IPS-20b (cell line): Measurements from ENCODE around the gene CALN1.

Source experiments
- H3K27ac ChIP-seq: one replicate; pipeline ENCODE4 v1.5.1; 2013; ENCODE audit warnings: low read length
- H3K27me3 ChIP-seq: 2 replicates; pipeline ENCODE4 v1.6.1; 2013; ENCODE audit warnings: mild to moderate bottlenecking, low read length, inconsistent platforms; ENCODE audit not compliant: insufficient read depth
- H3K36me3 ChIP-seq: 2 replicates; pipeline ENCODE4 v1.6.1; 2013; ENCODE audit warnings: low read depth, mild to moderate bottlenecking, inconsistent platforms, low read length, moderate library complexity; ENCODE audit not compliant: insufficient read depth
- H3K4me1 ChIP-seq: 2 replicates; pipeline ENCODE4 v1.6.1; 2013; ENCODE audit warnings: mild to moderate bottlenecking, control low read depth, inconsistent platforms, low read length, moderate library complexity; ENCODE audit not compliant: insufficient read depth
- H3K4me3 ChIP-seq: 2 replicates; pipeline ENCODE4 v1.5.1; 2013; ENCODE audit warnings: mild to moderate bottlenecking, low read length, inconsistent platforms
- H3K9ac ChIP-seq: 2 replicates; pipeline ENCODE4 v1.6.1; 2013; ENCODE audit warnings: low read depth, mild to moderate bottlenecking, inconsistent platforms, low read length, moderate library complexity
- H3K9me3 ChIP-seq: 2 replicates; pipeline ENCODE4 v1.6.1; 2013; ENCODE audit warnings: mild to moderate bottlenecking, low read depth, low read length, inconsistent platforms; ENCODE audit not compliant: insufficient read depth

Gene CALN1

GRCh38 chr7:72317341-72317740 lies 94.8 kb downstream of the CALN1 start:
- Histone ChIP-seq H3K4me3 (no peak overlapping the region), H3K27me3 (no peaks in the 10 kb centered on the region), H3K27ac (no peak overlapping the region), H3K4me1 (peaks cover 3% of the 10 kb centered on the region; the same call in 1 of the 2 replicates), H3K36me3 (no peaks in the 10 kb centered on the region), H3K9me3 (no peaks in the 10 kb centered on the region), H3K9ac (no peak overlapping the region)

GRCh38 chr7:72316148-72316547 lies 96.0 kb downstream of the CALN1 start:
- Histone ChIP-seq H3K36me3 (no peaks in the 10 kb centered on the region), H3K27ac (no peak overlapping the region), H3K9ac (no peak overlapping the region), H3K4me1 (peaks cover 3% of the 10 kb centered on the region; the same call in 1 of the 2 replicates), H3K27me3 (no peaks in the 10 kb centered on the region), H3K9me3 (no peaks in the 10 kb centered on the region), H3K4me3 (no peak overlapping the region)

- no peak overlapping the region for H3K27ac ChIP-seq
- no peak overlapping the region for H3K9ac ChIP-seq
- H3K9me3 ChIP-seq = no peaks in the 10 kb centered on the region
- no peak overlapping the region for H3K4me3 ChIP-seq
- H3K27me3 ChIP-seq = no peaks in the 10 kb centered on the region
- H3K4me1 ChIP-seq = peaks cover 3% of the 10 kb centered on the region; the same call in 1 of the 2 replicates
- no peaks in the 10 kb centered on the region for H3K36me3 ChIP-seq
These were observed 98.2 kb downstream of the CALN1 start for GRCh38 chr7:72313906-72314305.

- no peaks in the 10 kb centered on the region for H3K9me3 ChIP-seq
- no peaks in the 10 kb centered on the region for H3K36me3 ChIP-seq
- no peak overlapping the region for H3K27ac ChIP-seq
- H3K4me3 ChIP-seq = no peak overlapping the region
- no peaks in the 10 kb centered on the region for H3K27me3 ChIP-seq
- H3K9ac ChIP-seq = no peak overlapping the region
- no peaks in the 10 kb centered on the region; the same call in 1 of the 2 replicates for H3K4me1 ChIP-seq
These were observed 101.8 kb downstream of the CALN1 start for GRCh38 chr7:72310301-72310700.

DNA sequence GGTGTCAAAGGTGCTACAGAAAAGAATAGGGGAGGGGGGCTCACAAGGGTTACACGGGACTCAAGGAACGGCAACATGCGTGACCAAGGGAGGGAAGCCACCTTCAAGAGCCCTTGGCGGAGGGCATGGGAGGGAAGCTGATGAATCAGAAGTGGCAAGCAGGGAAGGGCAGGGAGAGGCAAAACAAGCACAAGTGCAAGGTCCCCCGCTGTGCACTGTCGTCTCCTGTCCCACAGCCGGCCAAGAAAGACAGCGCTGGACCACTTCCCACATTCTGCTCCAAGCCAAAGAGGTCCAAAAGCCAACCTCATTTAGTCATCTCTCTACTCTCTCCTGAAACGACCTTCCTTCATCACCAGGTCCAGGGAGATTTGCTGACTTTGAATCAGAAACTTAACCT lies 102.7 kb downstream of the CALN1 start:
- no peak overlapping the region for H3K27ac ChIP-seq
- H3K4me3 ChIP-seq = no peak overlapping the region
- H3K9ac ChIP-seq = no peak overlapping the region
- no peaks in the 10 kb centered on the region for H3K27me3 ChIP-seq
- no peaks in the 10 kb centered on the region for H3K36me3 ChIP-seq
- H3K9me3 ChIP-seq = no peaks in the 10 kb centered on the region
- H3K4me1 ChIP-seq = no peaks in the 10 kb centered on the region; the same call in 1 of the 2 replicates

DNA sequence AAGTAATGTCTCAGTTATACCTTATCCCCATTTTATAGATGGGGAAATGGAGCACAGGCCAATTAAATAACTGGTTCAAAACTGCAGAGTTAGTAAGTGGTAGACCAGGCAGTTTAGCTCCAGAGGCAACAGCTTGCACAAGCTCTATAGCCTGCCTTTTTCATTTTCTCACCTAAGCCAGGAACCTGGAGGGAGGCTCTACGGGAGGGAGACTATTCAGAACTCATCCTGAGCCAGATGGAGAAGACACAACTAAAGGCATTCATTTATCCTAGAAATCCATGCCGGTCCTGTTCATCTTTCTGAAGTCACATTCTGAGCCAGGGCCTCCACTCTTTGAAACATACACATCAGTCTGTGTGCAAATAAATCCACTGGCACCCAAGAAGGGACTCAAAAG lies 103.2 kb downstream of the CALN1 start:
- Histone ChIP-seq H3K9ac (no peak overlapping the region), H3K4me1 (no peaks in the 10 kb centered on the region; the same call in 1 of the 2 replicates), H3K27ac (no peak overlapping the region)

GRCh38 chr7:72307566-72307965 lies 104.6 kb downstream of the CALN1 start:
- H3K4me1 ChIP-seq = no peaks in the 10 kb centered on the region; the same call in 1 of the 2 replicates
- H3K36me3 ChIP-seq = no peaks in the 10 kb centered on the region
- H3K9me3 ChIP-seq = no peaks in the 10 kb centered on the region
- H3K27me3 ChIP-seq = no peaks in the 10 kb centered on the region
- H3K9ac ChIP-seq = no peak overlapping the region
- H3K4me3 ChIP-seq = no peak overlapping the region
- H3K27ac ChIP-seq = no peak overlapping the region

More for the DNA sequence above, 103.2 kb downstream of the CALN1 start:
- Histone ChIP-seq H3K9me3 (no peaks in the 10 kb centered on the region), H3K4me3 (no peak overlapping the region), H3K36me3 (no peaks in the 10 kb centered on the region), H3K27me3 (no peaks in the 10 kb centered on the region)

DNA sequence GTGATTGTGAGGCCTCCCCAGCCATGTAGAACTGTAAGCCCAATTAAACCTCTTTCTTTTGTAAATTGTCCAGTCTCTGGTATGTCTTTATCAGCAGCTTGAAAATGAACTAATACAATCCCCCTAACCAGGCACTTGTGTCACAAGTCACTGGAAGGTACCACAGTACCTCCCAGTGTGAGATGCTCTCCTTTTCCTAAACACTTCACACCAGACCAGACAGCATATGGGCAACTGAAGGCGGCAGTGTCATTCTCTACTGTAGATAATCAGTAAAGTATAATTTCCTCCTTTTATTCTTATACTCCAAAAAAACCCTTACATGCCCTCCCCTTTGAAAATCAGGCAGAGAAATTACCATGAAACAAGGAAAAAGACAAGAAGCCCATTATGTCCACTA lies 113.2 kb downstream of the CALN1 start:
- Histone ChIP-seq H3K27me3 (no peaks in the 10 kb centered on the region), H3K9ac (no peak overlapping the region), H3K9me3 (no peaks in the 10 kb centered on the region), H3K4me1 (no peaks in the 10 kb centered on the region; the same call in 1 of the 2 replicates), H3K36me3 (no peaks in the 10 kb centered on the region), H3K4me3 (no peak overlapping the region), H3K27ac (no peak overlapping the region)

- Histone ChIP-seq H3K27ac (no peak overlapping the region), H3K36me3 (no peaks in the 10 kb centered on the region), H3K4me1 (no peaks in the 10 kb centered on the region; the same call in 1 of the 2 replicates), H3K27me3 (no peaks in the 10 kb centered on the region), H3K9me3 (no peaks in the 10 kb centered on the region), H3K9ac (no peak overlapping the region), H3K4me3 (no peak overlapping the region)
These were observed 114.0 kb downstream of the CALN1 start for GRCh38 chr7:72298091-72298490.

DNA sequence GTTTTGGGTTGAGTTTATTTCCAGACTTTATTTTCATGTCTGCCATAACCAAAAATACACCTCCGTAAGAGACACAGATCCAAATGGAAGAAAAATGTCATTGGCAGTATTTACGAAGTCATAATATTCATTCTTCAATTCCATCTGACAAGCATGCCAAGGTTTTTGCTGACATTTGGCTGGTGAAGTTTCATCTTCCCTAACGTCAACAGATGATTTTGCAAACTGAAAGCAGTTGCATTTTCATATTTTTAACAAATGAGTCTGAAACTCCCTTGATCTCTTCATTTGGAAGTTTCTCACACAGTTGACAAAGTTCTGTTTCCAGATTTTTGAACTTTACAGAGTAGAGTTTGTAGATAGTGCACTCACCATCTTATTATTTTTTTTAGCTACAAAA lies 114.5 kb downstream of the CALN1 start:
- Histone ChIP-seq H3K27me3 (no peaks in the 10 kb centered on the region), H3K4me1 (no peaks in the 10 kb centered on the region; the same call in 1 of the 2 replicates), H3K9me3 (no peaks in the 10 kb centered on the region), H3K9ac (no peak overlapping the region), H3K4me3 (no peak overlapping the region), H3K36me3 (no peaks in the 10 kb centered on the region), H3K27ac (no peak overlapping the region)

DNA sequence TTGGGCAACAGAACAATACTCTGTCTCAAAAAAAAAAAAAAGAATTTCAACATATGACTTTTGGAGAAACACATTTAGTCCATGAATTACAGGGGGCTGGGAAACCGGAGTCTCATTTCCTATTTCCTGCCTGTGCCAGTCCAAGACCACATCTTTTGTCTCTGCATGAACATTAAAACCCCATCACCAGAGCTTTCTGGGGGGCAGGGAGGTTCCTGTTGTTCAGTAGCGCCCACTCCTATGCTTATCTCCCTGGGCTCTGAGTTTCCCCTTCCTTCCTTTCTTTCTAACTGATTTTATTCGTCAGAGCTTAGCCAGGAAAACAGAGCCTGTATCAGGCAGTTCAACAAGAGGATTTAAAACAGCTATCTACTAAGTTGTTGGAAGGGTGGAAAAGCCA lies 119.3 kb downstream of the CALN1 start:
- no peaks in the 10 kb centered on the region for H3K4me1 ChIP-seq
- no peaks in the 10 kb centered on the region for H3K36me3 ChIP-seq
- no peaks in the 10 kb centered on the region for H3K27me3 ChIP-seq
- H3K4me3 ChIP-seq = no peak overlapping the region
- H3K9ac ChIP-seq = no peak overlapping the region
- H3K27ac ChIP-seq = no peak overlapping the region
- H3K9me3 ChIP-seq = no peaks in the 10 kb centered on the region

DNA sequence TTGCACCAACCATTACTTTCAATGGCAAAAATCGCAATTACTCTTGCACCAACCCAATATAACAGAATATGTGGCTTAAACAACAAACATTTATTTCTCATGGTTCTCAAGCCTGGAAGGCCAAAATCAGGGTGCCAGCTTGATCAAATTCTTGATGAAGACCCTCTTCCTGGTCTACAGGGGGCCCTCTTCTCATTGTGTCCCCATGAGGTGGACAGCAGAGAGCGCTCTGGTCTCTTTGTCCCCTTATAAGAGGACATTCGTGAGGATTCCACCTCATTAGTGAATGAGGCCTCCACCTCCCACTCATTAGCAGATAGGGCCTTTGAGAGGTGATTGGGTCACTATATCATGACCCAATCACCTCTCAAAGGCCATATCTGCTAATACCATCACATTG lies 120.0 kb downstream of the CALN1 start:
- H3K36me3 ChIP-seq = no peaks in the 10 kb centered on the region
- H3K9ac ChIP-seq = no peak overlapping the region
- H3K4me1 ChIP-seq = no peaks in the 10 kb centered on the region
- H3K9me3 ChIP-seq = no peaks in the 10 kb centered on the region
- no peak overlapping the region for H3K27ac ChIP-seq
- no peak overlapping the region for H3K4me3 ChIP-seq
- no peaks in the 10 kb centered on the region for H3K27me3 ChIP-seq
